Measurements from ENCODE around the gene DOCK9.

The DOCK9 gene

DNA sequence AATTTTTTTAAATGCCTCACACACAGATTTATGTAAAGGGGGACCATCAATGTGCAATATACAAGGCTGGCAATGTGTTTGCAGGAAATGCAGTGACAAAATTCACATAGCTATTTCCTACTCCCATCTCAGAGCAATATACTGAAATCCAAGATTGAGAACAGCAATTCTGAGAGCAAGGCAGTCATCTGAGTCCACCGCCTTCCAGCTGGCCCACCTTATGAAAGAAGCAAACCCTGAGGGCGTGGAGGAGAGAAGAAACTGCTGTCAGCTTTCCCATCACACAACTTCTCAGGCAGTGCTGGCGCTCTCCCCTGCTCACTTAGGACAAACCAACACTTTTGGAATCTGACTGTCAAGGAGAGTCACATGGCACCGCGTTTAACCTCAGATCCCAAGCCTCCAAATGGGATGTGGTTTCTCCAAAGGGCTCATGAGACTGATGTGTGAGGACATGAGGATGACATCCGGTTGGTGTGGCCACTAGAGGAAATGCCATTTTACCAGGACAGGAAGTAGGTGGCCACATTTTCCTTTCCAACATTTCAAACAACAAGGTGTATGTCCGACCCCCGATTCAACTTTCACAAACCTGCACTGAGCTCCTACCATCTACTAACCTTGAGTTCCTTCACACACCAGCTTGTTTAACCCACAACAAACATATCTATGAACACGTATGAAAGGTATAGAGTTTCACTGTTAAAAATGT lies 3.7 kb upstream of the DOCK9 start:
- TF ChIP-seq, protein P1, sequence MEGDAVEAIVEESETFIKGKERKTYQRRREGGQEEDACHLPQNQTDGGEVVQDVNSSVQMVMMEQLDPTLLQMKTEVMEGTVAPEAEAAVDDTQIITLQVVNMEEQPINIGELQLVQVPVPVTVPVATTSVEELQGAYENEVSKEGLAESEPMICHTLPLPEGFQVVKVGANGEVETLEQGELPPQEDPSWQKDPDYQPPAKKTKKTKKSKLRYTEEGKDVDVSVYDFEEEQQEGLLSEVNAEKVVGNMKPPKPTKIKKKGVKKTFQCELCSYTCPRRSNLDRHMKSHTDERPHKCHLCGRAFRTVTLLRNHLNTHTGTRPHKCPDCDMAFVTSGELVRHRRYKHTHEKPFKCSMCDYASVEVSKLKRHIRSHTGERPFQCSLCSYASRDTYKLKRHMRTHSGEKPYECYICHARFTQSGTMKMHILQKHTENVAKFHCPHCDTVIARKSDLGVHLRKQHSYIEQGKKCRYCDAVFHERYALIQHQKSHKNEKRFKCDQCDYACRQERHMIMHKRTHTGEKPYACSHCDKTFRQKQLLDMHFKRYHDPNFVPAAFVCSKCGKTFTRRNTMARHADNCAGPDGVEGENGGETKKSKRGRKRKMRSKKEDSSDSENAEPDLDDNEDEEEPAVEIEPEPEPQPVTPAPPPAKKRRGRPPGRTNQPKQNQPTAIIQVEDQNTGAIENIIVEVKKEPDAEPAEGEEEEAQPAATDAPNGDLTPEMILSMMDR (conservative IDR thresholded peaks at IDR 0.05; ENCODE audit: low read depth, low read length): no peak
- H3K27me3 ChIP-seq (ENCODE audit: insufficient read depth, low read depth): no peaks in the 10 kb centered on the region
- H3K4me3 ChIP-seq (IDR thresholded peaks at IDR 0.05; ENCODE audit: insufficient read depth, low read depth, low read length): no peak overlapping the region
- H2AFZ ChIP-seq (ENCODE audit: low read depth): no peak overlapping the region
- H3K4me2 ChIP-seq: no peak overlapping the region
- H3K79me2 ChIP-seq (ENCODE audit: insufficient read depth, low read depth): no peaks in the 10 kb centered on the region
- no peaks in the 10 kb centered on the region for H4K20me1 ChIP-seq (ENCODE audit: insufficient read depth)
- no peaks in the 10 kb centered on the region for H3K36me3 ChIP-seq (ENCODE audit: insufficient read depth)
- H3K9ac ChIP-seq: no peak overlapping the region
- no peaks in the 10 kb centered on the region for H3K4me1 ChIP-seq (ENCODE audit: low read depth, poor library complexity, severe bottlenecking)
- H3K27ac ChIP-seq: no peak overlapping the region

DNA sequence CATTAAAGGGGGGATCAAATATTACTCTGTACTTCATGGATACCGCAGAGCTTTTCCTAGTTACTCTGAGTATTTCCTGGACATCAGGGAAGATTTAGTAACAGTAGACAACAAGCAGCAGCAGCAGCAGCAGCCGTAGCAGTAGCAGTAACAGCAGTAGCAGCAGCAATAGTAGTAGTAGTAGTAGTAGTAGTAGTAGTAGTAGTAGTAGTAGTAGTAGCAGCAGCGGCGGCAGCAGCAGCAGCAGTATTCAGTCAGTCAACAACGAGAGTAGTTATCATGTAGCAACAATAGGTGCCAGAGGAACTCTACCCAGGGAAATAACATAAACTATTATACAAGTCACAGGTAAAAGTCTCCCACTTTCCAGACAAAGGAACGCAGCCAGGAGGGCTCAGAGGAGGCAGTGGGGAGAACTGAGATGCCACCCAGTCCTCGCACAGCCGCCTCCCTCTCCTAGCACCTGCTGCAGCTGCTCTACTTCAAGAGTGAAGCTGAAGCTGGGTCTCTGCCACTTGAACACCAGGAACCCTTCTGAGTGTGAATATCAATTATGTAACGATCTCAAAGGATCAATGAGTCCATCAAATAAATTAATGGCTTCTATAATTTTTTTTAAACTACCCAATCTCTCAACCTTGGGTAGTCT lies 1.3 kb upstream of the DOCK9 start:
- H3K27ac ChIP-seq: no peak overlapping the region
- no peaks in the 10 kb centered on the region for H3K36me3 ChIP-seq (ENCODE audit: insufficient read depth)
- H3K4me2 ChIP-seq: no peak overlapping the region
- no peaks in the 10 kb centered on the region for H4K20me1 ChIP-seq (ENCODE audit: insufficient read depth)
- no peaks in the 10 kb centered on the region for H3K4me1 ChIP-seq (ENCODE audit: low read depth, poor library complexity, severe bottlenecking)
- no peaks in the 10 kb centered on the region for H3K79me2 ChIP-seq (ENCODE audit: insufficient read depth, low read depth)
- TF ChIP-seq, protein P1 (conservative IDR thresholded peaks at IDR 0.05; ENCODE audit: low read depth, low read length): no peak
- H2AFZ ChIP-seq (ENCODE audit: low read depth): no peak overlapping the region
- no peaks in the 10 kb centered on the region for H3K27me3 ChIP-seq (ENCODE audit: insufficient read depth, low read depth)
- H3K9ac ChIP-seq: no peak overlapping the region
- H3K4me3 ChIP-seq (IDR thresholded peaks at IDR 0.05; ENCODE audit: insufficient read depth, low read depth, low read length): no peak overlapping the region

DNA sequence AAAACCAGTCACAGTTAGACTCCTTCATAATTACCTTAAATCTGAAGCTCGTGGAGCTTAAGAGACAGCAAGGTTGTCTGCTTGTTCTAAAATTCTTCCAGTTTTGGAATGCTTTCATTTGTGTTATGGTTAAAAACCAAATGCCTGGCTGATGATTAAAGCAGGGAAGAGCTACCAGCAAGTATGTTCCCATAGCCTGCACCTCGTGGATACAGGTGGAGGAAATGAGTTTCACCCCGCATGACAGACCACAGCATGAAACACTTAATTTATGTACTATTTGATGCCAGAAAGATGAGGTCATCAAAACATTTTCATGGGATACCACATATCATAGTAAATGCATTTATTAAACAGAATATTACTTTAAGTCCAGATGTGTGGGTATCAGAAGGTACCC lies 416 bp upstream of the DOCK9 start:
- no peaks in the 10 kb centered on the region for H3K4me1 ChIP-seq (ENCODE audit: low read depth, poor library complexity, severe bottlenecking)
- TF ChIP-seq, protein P1 (conservative IDR thresholded peaks at IDR 0.05; ENCODE audit: low read depth, low read length): no peak
- no peak overlapping the region for H3K9ac ChIP-seq
- no peak overlapping the region for H2AFZ ChIP-seq (ENCODE audit: low read depth)
- no peaks in the 10 kb centered on the region for H4K20me1 ChIP-seq (ENCODE audit: insufficient read depth)
- no peak overlapping the region for H3K4me2 ChIP-seq
- H3K4me3 ChIP-seq (IDR thresholded peaks at IDR 0.05; ENCODE audit: insufficient read depth, low read depth, low read length): no peak overlapping the region
- H3K27me3 ChIP-seq (ENCODE audit: insufficient read depth, low read depth): no peaks in the 10 kb centered on the region
- no peak overlapping the region for H3K27ac ChIP-seq
- no peaks in the 10 kb centered on the region for H3K36me3 ChIP-seq (ENCODE audit: insufficient read depth)
- no peaks in the 10 kb centered on the region for H3K79me2 ChIP-seq (ENCODE audit: insufficient read depth, low read depth)

DNA sequence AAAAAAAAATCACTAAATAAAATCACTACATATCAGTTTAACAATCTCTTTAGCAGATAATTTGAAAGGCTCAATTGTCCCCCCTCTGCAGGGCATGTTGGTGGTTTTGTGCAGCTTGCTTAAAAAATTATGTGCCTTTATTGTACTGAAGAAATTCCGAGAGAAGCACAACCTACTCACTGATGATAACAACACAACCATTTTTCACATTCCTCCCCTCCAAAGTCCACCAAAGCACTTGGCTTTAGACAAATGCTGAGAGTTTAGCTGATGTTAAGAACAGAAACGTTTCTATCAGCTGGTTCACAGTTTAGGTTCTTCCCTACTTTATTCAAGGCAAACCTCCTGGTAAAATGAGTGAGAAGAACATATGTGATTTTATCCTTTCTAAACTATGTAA lies 923 bp downstream of the DOCK9 start:
- TF ChIP-seq, protein P1 (conservative IDR thresholded peaks at IDR 0.05; ENCODE audit: low read depth, low read length): no peak
- Histone ChIP-seq H3K36me3 (ENCODE audit: insufficient read depth) (no peaks in the 10 kb centered on the region), H3K4me2 (no peak overlapping the region)

More for the DNA sequence above, 923 bp downstream of the DOCK9 start:
- H3K4me1 ChIP-seq (ENCODE audit: low read depth, poor library complexity, severe bottlenecking): no peaks in the 10 kb centered on the region
- H3K9ac ChIP-seq: no peak overlapping the region
- H2AFZ ChIP-seq (ENCODE audit: low read depth): no peak overlapping the region
- no peak overlapping the region for H3K27ac ChIP-seq
- no peaks in the 10 kb centered on the region for H3K79me2 ChIP-seq (ENCODE audit: insufficient read depth, low read depth)
- H4K20me1 ChIP-seq (ENCODE audit: insufficient read depth): no peaks in the 10 kb centered on the region
- no peaks in the 10 kb centered on the region for H3K27me3 ChIP-seq (ENCODE audit: insufficient read depth, low read depth)
- no peak overlapping the region for H3K4me3 ChIP-seq (IDR thresholded peaks at IDR 0.05; ENCODE audit: insufficient read depth, low read depth, low read length)
